T-helper 2 cell treated with Interferon-gamma antibody and Interleukin-4, amounts not matched to agents 5 μg/mL and 100 μg/mL, for 36 hours (primary cell): ENCODE data around the gene SFMBT2.
"Not testable (repeated sequence)": the region's sequence is repeated elsewhere in the genome, so short reads cannot be mapped to it uniquely, and the experiment has no call there.

Experiments
- DNase-seq: peaks from one replicate; pipeline ENCODE4 v3.0.0; 2021; ENCODE audit warnings: low spot score
- H3K27ac Mint-ChIP-seq: one replicate; pipeline ENCODE4 v1.8.0; 2021; ENCODE audit warnings: mild to moderate bottlenecking, mixed read lengths
- H3K27me3 Mint-ChIP-seq: one replicate; pipeline ENCODE4 v1.8.0; 2021; ENCODE audit warnings: low read depth, mixed read lengths
- H3K36me3 Mint-ChIP-seq: one replicate; pipeline ENCODE4 v1.8.0; 2021; ENCODE audit warnings: low read depth, mixed read lengths
- H3K4me1 Mint-ChIP-seq: one replicate; pipeline ENCODE4 v1.8.0; 2021; ENCODE audit warnings: low read depth, mixed read lengths
- H3K4me3 Mint-ChIP-seq: one replicate; pipeline ENCODE4 v1.8.0; 2022; ENCODE audit warnings: mild to moderate bottlenecking, moderate library complexity, mixed read lengths
- H3K9me3 Mint-ChIP-seq: one replicate; pipeline ENCODE4 v1.8.0; 2021; ENCODE audit warnings: mixed read lengths

Gene SFMBT2

GRCh38 chr10:7192061-7192460, 218.8 kb downstream of the SFMBT2 start:
- DNase-seq, result no peak
- H3K4me3 Mint-ChIP-seq, result peak overlapping the region; percentile 75
- peaks cover 76% of the 10 kb centered on the region for H3K36me3 Mint-ChIP-seq
- H3K9me3 Mint-ChIP-seq, result peaks cover 22% of the 10 kb centered on the region
- no peaks in the 10 kb centered on the region for H3K27me3 Mint-ChIP-seq
- H3K4me1 Mint-ChIP-seq, result peaks cover 57% of the 10 kb centered on the region
- peak overlapping the region; percentile 92 for H3K27ac Mint-ChIP-seq

GRCh38 chr10:7190772-7191171, 220.1 kb downstream of the SFMBT2 start:
- not testable (repeated sequence) for H3K27me3 Mint-ChIP-seq, H3K4me3 Mint-ChIP-seq, DNase-seq
- Mint-ChIP-seq H3K27ac (peak overlapping the region; percentile 37), H3K4me1 (peaks cover 61% of the 10 kb centered on the region), H3K36me3 (peaks cover 65% of the 10 kb centered on the region), H3K9me3 (peaks cover 13% of the 10 kb centered on the region)

GRCh38 chr10:7189909-7190308, 220.9 kb downstream of the SFMBT2 start:
- no peak overlapping the region for H3K27ac Mint-ChIP-seq
- peaks cover 67% of the 10 kb centered on the region for H3K4me1 Mint-ChIP-seq

GRCh38 chr10:7188456-7189050, 222.3 kb downstream of the SFMBT2 start:
- H3K4me3 Mint-ChIP-seq, result no peak overlapping the region
- H3K27me3 Mint-ChIP-seq, result no peaks in the 10 kb centered on the region
- peaks cover 13% of the 10 kb centered on the region for H3K9me3 Mint-ChIP-seq
- DNase-seq, result peak; percentile 18
- H3K36me3 Mint-ChIP-seq, result peaks cover 66% of the 10 kb centered on the region
- peaks cover 57% of the 10 kb centered on the region for H3K4me1 Mint-ChIP-seq
- H3K27ac Mint-ChIP-seq, result no peak overlapping the region

More at GRCh38 chr10:7189909-7190308, 220.9 kb downstream of the SFMBT2 start:
- H3K4me3 Mint-ChIP-seq, result no peak overlapping the region
- no peak for DNase-seq
- H3K36me3 Mint-ChIP-seq, result peaks cover 65% of the 10 kb centered on the region
- no peaks in the 10 kb centered on the region for H3K27me3 Mint-ChIP-seq
- peaks cover 7% of the 10 kb centered on the region for H3K9me3 Mint-ChIP-seq

GRCh38 chr10:7186387-7187018, 224.3 kb downstream of the SFMBT2 start:
- H3K36me3 Mint-ChIP-seq, result peaks cover 68% of the 10 kb centered on the region
- no peak overlapping the region for H3K4me3 Mint-ChIP-seq
- no peak overlapping the region for H3K27ac Mint-ChIP-seq
- no peaks in the 10 kb centered on the region for H3K27me3 Mint-ChIP-seq
- peaks cover 21% of the 10 kb centered on the region for H3K9me3 Mint-ChIP-seq
- peak; percentile 37 for DNase-seq
- H3K4me1 Mint-ChIP-seq, result peaks cover 39% of the 10 kb centered on the region

- Mint-ChIP-seq H3K9me3 (peaks cover 21% of the 10 kb centered on the region), H3K4me3 (peak overlapping the region; percentile 65), H3K27ac (peak overlapping the region; percentile 63), H3K27me3 (no peaks in the 10 kb centered on the region), H3K36me3 (peaks cover 62% of the 10 kb centered on the region), H3K4me1 (peaks cover 33% of the 10 kb centered on the region)
- no peak for DNase-seq
Measured at GRCh38 chr10:7185367-7185690, 225.5 kb downstream of the SFMBT2 start.

- H3K27me3 Mint-ChIP-seq, result no peaks in the 10 kb centered on the region
- H3K36me3 Mint-ChIP-seq, result peaks cover 62% of the 10 kb centered on the region
- H3K4me3 Mint-ChIP-seq, result peak overlapping the region; percentile 65
- H3K4me1 Mint-ChIP-seq, result peaks cover 33% of the 10 kb centered on the region
- H3K27ac Mint-ChIP-seq, result peak overlapping the region; percentile 63
- peaks cover 21% of the 10 kb centered on the region for H3K9me3 Mint-ChIP-seq
- DNase-seq, result no peak
Measured at GRCh38 chr10:7184660-7185366, 226.0 kb downstream of the SFMBT2 start.

GRCh38 chr10:7184116-7184515, 226.7 kb downstream of the SFMBT2 start:
- peaks cover 57% of the 10 kb centered on the region for H3K36me3 Mint-ChIP-seq
- H3K27ac Mint-ChIP-seq, H3K4me3 Mint-ChIP-seq, H3K27me3 Mint-ChIP-seq, DNase-seq: not testable (repeated sequence)
- H3K9me3 Mint-ChIP-seq, result peaks cover 21% of the 10 kb centered on the region
- peaks cover 31% of the 10 kb centered on the region for H3K4me1 Mint-ChIP-seq

GRCh38 chr10:7182327-7182726, 228.5 kb downstream of the SFMBT2 start:
- H3K4me3 Mint-ChIP-seq, H3K27me3 Mint-ChIP-seq, H3K27ac Mint-ChIP-seq, DNase-seq: not testable (repeated sequence)
- Mint-ChIP-seq H3K36me3 (peaks cover 49% of the 10 kb centered on the region), H3K9me3 (peaks cover 21% of the 10 kb centered on the region), H3K4me1 (peaks cover 25% of the 10 kb centered on the region)

- Mint-ChIP-seq H3K9me3 (peaks cover 27% of the 10 kb centered on the region), H3K36me3 (peaks cover 55% of the 10 kb centered on the region), H3K27ac (no peak overlapping the region), H3K4me1 (peaks cover 17% of the 10 kb centered on the region), H3K27me3 (no peaks in the 10 kb centered on the region), H3K4me3 (no peak overlapping the region)
- DNase-seq, result no peak
Measured at GRCh38 chr10:7181420-7181819, 229.4 kb downstream of the SFMBT2 start.

- peaks cover 39% of the 10 kb centered on the region for H3K9me3 Mint-ChIP-seq
- no peak for DNase-seq
- peaks cover 62% of the 10 kb centered on the region for H3K36me3 Mint-ChIP-seq
- H3K4me3 Mint-ChIP-seq, result no peak overlapping the region
- H3K27me3 Mint-ChIP-seq, result no peaks in the 10 kb centered on the region
- no peak overlapping the region for H3K27ac Mint-ChIP-seq
- peaks cover 2% of the 10 kb centered on the region for H3K4me1 Mint-ChIP-seq
Measured at GRCh38 chr10:7179536-7179935, 231.3 kb downstream of the SFMBT2 start.

GRCh38 chr10:7173948-7174347, 236.9 kb downstream of the SFMBT2 start:
- no peaks in the 10 kb centered on the region for H3K27me3 Mint-ChIP-seq
- H3K4me3 Mint-ChIP-seq, result no peak overlapping the region
- H3K36me3 Mint-ChIP-seq, result peaks cover 45% of the 10 kb centered on the region
- no peak for DNase-seq
- H3K9me3 Mint-ChIP-seq, result peaks cover 22% of the 10 kb centered on the region
- no peaks in the 10 kb centered on the region for H3K4me1 Mint-ChIP-seq
- no peak overlapping the region for H3K27ac Mint-ChIP-seq

GRCh38 chr10:7171825-7172224, 239.0 kb downstream of the SFMBT2 start:
- Mint-ChIP-seq H3K4me3 (no peak overlapping the region), H3K36me3 (peaks cover 44% of the 10 kb centered on the region), H3K27me3 (no peaks in the 10 kb centered on the region), H3K9me3 (peaks cover 18% of the 10 kb centered on the region), H3K4me1 (no peaks in the 10 kb centered on the region), H3K27ac (no peak overlapping the region)
- DNase-seq, result no peak

- Mint-ChIP-seq H3K9me3 (peaks cover 11% of the 10 kb centered on the region), H3K27ac (no peak overlapping the region), H3K4me1 (no peaks in the 10 kb centered on the region), H3K27me3 (no peaks in the 10 kb centered on the region), H3K4me3 (no peak overlapping the region), H3K36me3 (peaks cover 34% of the 10 kb centered on the region)
- DNase-seq, result no peak
Measured at GRCh38 chr10:7170626-7171322, 240.1 kb downstream of the SFMBT2 start.
